Endothelial cell of umbilical vein (primary cell): ENCODE results near the gene ALDH5A1. TPM values are rescaled to one million over a fixed set of nuclear protein-coding genes. Genes with fewer than 3 reads are reported as not detected.

Source experiments
- BruUV-seq: library from RNA; stranded (reverse); fragments of 400-500 nt; replicated peaks from 2 replicates; lab custom pipeline; 2021; lab: Mats Ljungman, UMichigan
- CTCF ChIA-PET: fragments of 300-600, 350-600 bp; sonication (Branson Sonifier 250); formaldehyde crosslinking; loops from one replicate; lab custom pipeline; 2021; ENCODE audit warnings: antibody characterized with exemption, inconsistent platforms; lab: Charles Lee
- POLR2A ChIA-PET: fragments of 300-600, 350-600 bp; sonication (Branson Sonifier 250); formaldehyde crosslinking; loops from one replicate; lab custom pipeline; 2021; ENCODE audit warnings: antibody characterized with exemption, inconsistent platforms; lab: Charles Lee
- DNase-seq: peaks from one replicate; pipeline ENCODE4 v3.0.0-alpha.2; 2011; ENCODE audit warnings: low read depth, low spot score
- FAIRE-seq: peaks from 2 replicates; lab custom pipeline; 2011; peaks lifted over from hg19 to GRCh38; lab: Jason Lieb, UNC
- H2AFZ ChIP-seq: 2 replicates; pipeline ENCODE4 v1.6.0; 2012; ENCODE audit warnings: low read depth, low read length, control low read depth, inconsistent platforms
- H3K27ac ChIP-seq: 2 replicates; pipeline ENCODE4 v1.5.1; 2011; ENCODE audit warnings: low read depth, mild to moderate bottlenecking, control low read depth, low read length, moderate library complexity; ENCODE audit not compliant: insufficient read depth
- H3K27me3 ChIP-seq, 2 experiments: 2 replicates each; pipeline versions ENCODE4 v1.6.0 to v1.6.1; 2011; ENCODE audit warnings: low read length in 2 of 2, mixed read lengths in 1 of 2; ENCODE audit not compliant: control insufficient read depth in 2 of 2, insufficient read depth in 2 of 2
- H3K36me3 ChIP-seq, 2 experiments: 2 replicates in 1 of 2; 3 replicates in 1 of 2; pipeline ENCODE4 v1.5.1; 2011; ENCODE audit warnings: low read length in 2 of 2, mild to moderate bottlenecking in 1 of 2, moderate library complexity in 1 of 2; ENCODE audit not compliant: control insufficient read depth in 2 of 2, insufficient read depth in 2 of 2; ENCODE audit errors: extremely low read depth in 1 of 2
- H3K4me1 ChIP-seq: 3 replicates; pipeline ENCODE4 v1.5.1; 2011; ENCODE audit warnings: mild to moderate bottlenecking, low read length; ENCODE audit not compliant: control insufficient read depth, insufficient read depth; ENCODE audit errors: extremely low read depth
- H3K4me2 ChIP-seq: 2 replicates; pipeline ENCODE4 v1.6.1; 2011; ENCODE audit warnings: low read length, control low read depth, mixed read lengths; ENCODE audit not compliant: insufficient read depth
- H3K4me3 ChIP-seq, 3 experiments: fragments of 200-600 bp in 1 of 3; sonication (generic), shearing (Covaris generic) in 1 of 3; replicated peaks in 1 of 3; 2 replicates each; pipeline ENCODE4 v1.5.1; 2011 to 2016; ENCODE audit warnings: control low read depth in 3 of 3, low read length in 3 of 3, mild to moderate bottlenecking in 2 of 3, inconsistent platforms in 1 of 3, low read depth in 1 of 3, moderate library complexity in 1 of 3; ENCODE audit not compliant: insufficient read depth in 1 of 3
- H3K79me2 ChIP-seq: 2 replicates; pipeline ENCODE4 v1.6.0; 2012; ENCODE audit warnings: low read length, inconsistent platforms; ENCODE audit not compliant: control insufficient read depth, insufficient read depth
- H3K9ac ChIP-seq: replicated peaks from 2 replicates; pipeline ENCODE3; 2011; ENCODE audit warnings: low read length, control low read depth; ENCODE audit not compliant: insufficient read depth; ENCODE audit errors: extremely low read depth
- H3K9me1 ChIP-seq: replicated peaks from 3 replicates; pipeline ENCODE4 v1.6.0; 2011; ENCODE audit warnings: mild to moderate bottlenecking, low read length; ENCODE audit not compliant: control insufficient read depth, insufficient read depth; ENCODE audit errors: extremely low read depth
- H3K9me3 ChIP-seq: replicated peaks from 2 replicates; pipeline ENCODE4 v1.5.1; 2012; ENCODE audit warnings: low read length, inconsistent platforms; ENCODE audit not compliant: control insufficient read depth, insufficient read depth
- H4K20me1 ChIP-seq: replicated peaks from 2 replicates; pipeline ENCODE3; 2011; ENCODE audit warnings: mild to moderate bottlenecking, low read length; ENCODE audit not compliant: control insufficient read depth, insufficient read depth; ENCODE audit errors: extremely low read depth
- CTCF ChIP-seq, 2 donors: IDR thresholded peaks; 1 replicate in 1 of 2; 2 replicates in 1 of 2; pipeline ENCODE4 v1.5.1; 2011; ENCODE audit warnings: low read length in 2 of 2, mild to moderate bottlenecking in 2 of 2, moderate library complexity in 2 of 2, control low read depth in 1 of 2, inconsistent platforms in 1 of 2, low read depth in 1 of 2; ENCODE audit not compliant: insufficient read depth in 1 of 2; ENCODE audit errors: extremely low read depth in 1 of 2
- EZH2 ChIP-seq: IDR thresholded peaks from 2 replicates; pipeline ENCODE4 v1.6.1; 2012; ENCODE audit warnings: borderline replicate concordance, low read depth, mild to moderate bottlenecking, moderate library complexity, low read length, inconsistent platforms; ENCODE audit not compliant: severe bottlenecking
- FOS ChIP-seq: IDR thresholded peaks from 2 replicates; pipeline ENCODE4 v1.6.1; 2011; ENCODE audit warnings: mild to moderate bottlenecking, low read length, moderate library complexity, borderline replicate concordance; ENCODE audit not compliant: insufficient read depth
- GATA2 ChIP-seq: IDR thresholded peaks from 2 replicates; pipeline ENCODE4 v1.7.0; 2011; ENCODE audit warnings: low read depth, mild to moderate bottlenecking, moderate library complexity, mixed read lengths, low read length; ENCODE audit not compliant: insufficient read length, insufficient read depth
- JUN ChIP-seq: IDR thresholded peaks from 2 replicates; pipeline ENCODE4 v1.6.1; 2011; ENCODE audit warnings: borderline replicate concordance, low read depth; ENCODE audit not compliant: insufficient read length, insufficient read depth
- MAX ChIP-seq: IDR thresholded peaks from 2 replicates; pipeline ENCODE4 v1.6.1; 2011; ENCODE audit not compliant: insufficient read depth, insufficient read length
- MYC ChIP-seq: IDR thresholded peaks from one replicate; pipeline ENCODE4 v1.6.1; 2011; ENCODE audit warnings: mild to moderate bottlenecking, low read depth, low read length
- POLR2A ChIP-seq: IDR thresholded peaks from 2 replicates; pipeline ENCODE4 v1.6.1; 2012; ENCODE audit warnings: low read depth, mild to moderate bottlenecking, control low read depth, low read length
- POLR2AphosphoS5 ChIP-seq: IDR thresholded peaks from 2 replicates; pipeline ENCODE4 v1.6.1; 2012; ENCODE audit warnings: low read depth, mild to moderate bottlenecking, control low read depth, low read length, moderate library complexity; ENCODE audit not compliant: insufficient read depth
- dilution Hi-C: fragments of 300-500 bp; cut with MboI; formaldehyde crosslinking; loops from one replicate; pipeline ENCODE4 v1.15.0; 2019; ENCODE audit warnings: low sequenced_read_pairs; ENCODE audit not compliant: extremely low pct_ligation_motif_present
- intact Hi-C: fragments of 100-400 bp; cut with micrococcal nuclease; formaldehyde crosslinking; loops from one replicate; pipeline ENCODE4 v1.10.0; 2022
- polyA plus RNA-seq, 4 experiments: library from polyadenylated mRNA; depleted of rRNA in 3 of 4; stranded (reverse) in 3 of 4; unstranded in 1 of 4; fragments of >200 nt; gene quantifications; 2 replicates each; pipeline versions ENCODE4 v1.2.1 to v1.2.3, GENCODE V29; 2011 to 2012; ENCODE audit warnings: missing spikeins in 1 of 4
- total RNA-seq: library from RNA; stranded (reverse); gene quantifications from 2 replicates; pipeline ENCODE4 v1.2.3, GENCODE V29; 2021

The ALDH5A1 gene
- total and polyA plus RNA-seq, 2 donors (not counting 3 experiments of a cell fraction or from before 2014, with no cell fraction given) = 0.51 to 1.1 TPM

GRCh38 chr6:24504287-24504648, 9.5 kb downstream of the ALDH5A1 start:
- TF ChIP-seq FOS (no peak), MYC (no peak), POLR2AphosphoS5 (no peak), EZH2 (no peak), GATA2 (no peak), JUN (no peak), POLR2A (no peak), MAX (no peak), CTCF (IDR thresholded peaks at IDR 0.05; ENCODE audit: extremely low read depth in 1 of 2, insufficient read depth in 1 of 2, low read depth in 1 of 2, low read length in 2 of 2) (no peak)
- POLR2A ChIA-PET = no interaction called here

More at GRCh38 chr6:24504287-24504648, 9.5 kb downstream of the ALDH5A1 start:
- CTCF ChIA-PET = no interaction called here
- Histone ChIP-seq H3K79me2 (no peaks in the 10 kb centered on the region), H3K4me1 (no peaks in the 10 kb centered on the region), H4K20me1 (no peaks in the 10 kb centered on the region), H3K9ac (no peak overlapping the region), H2AFZ (no peak overlapping the region), H3K27ac (no peak overlapping the region), H3K4me3 (no peak overlapping the region), H3K27me3 (peaks cover 0 to 2% of the 10 kb centered on the region in 2 experiments), H3K36me3 (no peaks in the 10 kb centered on the region), H3K4me2 (no peak overlapping the region), H3K9me3 (no peaks in the 10 kb centered on the region), H3K9me1 (no peaks in the 10 kb centered on the region)
- dilution Hi-C loops = no loop called here
- intact Hi-C loops = no loop called here
- DNase-seq = no peak
- no peak for FAIRE-seq
- no TSS peak for BruUV-seq
